Activated CD4-positive, alpha-beta T cell treated with anti-CD3 and anti-CD28 coated beads, Interleukin-2, amount 50 U/mL, for 1 hour (primary cell): ENCODE data around the gene F2RL2.
"Not testable (repeated sequence)": the region's sequence is repeated elsewhere in the genome, so short reads cannot be mapped to it uniquely, and the experiment has no call there.

Experiments used
- DNase-seq: peaks from one replicate; pipeline ENCODE4 v3.0.0-alpha.2; 2020

F2RL2 gene

GRCh38 chr5:76620166-76620565 is 3.0 kb downstream of the F2RL2 start:
- DNase-seq = no peak

- no peak for DNase-seq
These were observed 5.5 kb downstream of the F2RL2 start for GRCh38 chr5:76617675-76618074.

DNA sequence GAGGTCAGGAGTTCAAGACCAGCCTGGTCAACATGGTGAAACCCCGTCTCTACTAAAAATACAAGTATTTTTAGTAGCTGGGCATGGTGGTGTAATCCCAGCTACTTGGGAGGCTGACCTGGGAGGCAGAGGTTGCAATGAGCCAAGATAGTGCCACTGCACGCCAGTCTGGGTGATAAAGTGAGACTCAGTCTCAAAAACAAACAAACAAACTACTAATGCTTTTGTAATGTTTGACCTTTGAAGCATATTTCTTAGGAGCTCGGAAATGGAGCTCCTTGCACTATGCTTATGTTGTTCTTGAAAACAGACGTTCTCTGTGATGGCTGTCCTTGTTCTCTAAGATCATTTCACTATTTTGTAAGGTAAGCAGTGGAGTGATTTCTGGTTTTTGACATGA is 6.0 kb downstream of the F2RL2 start:
- no peak for DNase-seq

DNA sequence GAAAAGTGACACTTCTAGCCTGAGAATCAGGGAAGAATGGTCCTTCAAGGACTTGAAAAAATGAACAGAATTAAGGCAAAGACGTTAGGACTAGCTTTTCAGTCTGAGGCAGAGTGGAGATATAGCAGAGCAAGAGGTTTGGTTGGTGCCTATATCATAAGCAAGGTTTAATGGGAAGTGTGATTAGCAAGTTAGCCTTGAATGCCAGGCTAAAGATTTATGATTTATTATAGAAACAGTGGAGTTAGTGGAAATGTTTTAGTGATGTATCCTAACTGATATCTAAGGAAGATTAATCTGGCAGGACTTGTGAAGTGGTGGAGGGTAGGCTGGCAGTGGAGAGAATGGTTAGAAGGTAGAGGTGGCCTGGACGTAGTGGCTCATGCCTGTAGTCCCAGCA is 7.0 kb downstream of the F2RL2 start:
- no peak for DNase-seq

DNA sequence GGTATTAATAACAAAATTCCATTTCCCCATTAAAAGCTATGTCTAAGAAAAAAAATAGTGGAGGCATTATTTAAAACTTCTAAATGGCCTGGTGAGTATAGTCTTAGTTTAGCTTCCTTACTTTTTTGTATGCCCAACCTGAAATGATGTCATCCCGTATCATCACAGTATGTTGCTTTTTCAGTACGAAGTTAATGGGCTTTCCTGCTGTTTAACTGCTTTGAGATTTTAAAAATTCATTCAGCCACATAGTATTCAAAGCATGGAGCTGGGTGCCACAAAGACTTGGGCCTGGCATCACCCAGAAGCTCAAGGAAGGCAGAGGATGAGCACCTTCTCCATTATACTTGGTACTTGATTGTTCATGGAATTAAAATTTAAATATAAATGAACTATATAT is 7.4 kb downstream of the F2RL2 start:
- DNase-seq = no peak

- DNase-seq = no peak
These were observed 10.3 kb downstream of the F2RL2 start for GRCh38 chr5:76612942-76613341.

- DNase-seq = no peak
These were observed 13.0 kb downstream of the F2RL2 start for GRCh38 chr5:76610196-76610595.

DNA sequence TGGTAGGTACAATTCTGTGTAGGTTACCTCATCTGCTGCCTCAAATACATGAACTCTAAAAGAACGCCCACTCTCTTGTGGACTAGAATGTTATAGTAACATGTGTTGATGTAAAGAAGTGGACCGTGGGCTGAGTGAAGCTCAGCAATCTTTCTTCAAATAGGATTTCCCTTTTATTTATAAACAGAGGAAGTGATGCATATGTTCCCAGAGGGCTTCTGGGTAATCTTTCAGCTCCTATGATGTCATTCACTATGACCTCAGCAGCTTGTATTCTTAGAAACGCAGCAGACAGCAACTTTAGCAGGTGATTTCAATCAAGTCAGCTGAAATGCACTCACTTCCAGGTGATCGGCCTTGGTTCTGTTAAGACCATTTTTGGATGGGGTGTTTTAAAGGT is 14.4 kb downstream of the F2RL2 start:
- no peak for DNase-seq

DNA sequence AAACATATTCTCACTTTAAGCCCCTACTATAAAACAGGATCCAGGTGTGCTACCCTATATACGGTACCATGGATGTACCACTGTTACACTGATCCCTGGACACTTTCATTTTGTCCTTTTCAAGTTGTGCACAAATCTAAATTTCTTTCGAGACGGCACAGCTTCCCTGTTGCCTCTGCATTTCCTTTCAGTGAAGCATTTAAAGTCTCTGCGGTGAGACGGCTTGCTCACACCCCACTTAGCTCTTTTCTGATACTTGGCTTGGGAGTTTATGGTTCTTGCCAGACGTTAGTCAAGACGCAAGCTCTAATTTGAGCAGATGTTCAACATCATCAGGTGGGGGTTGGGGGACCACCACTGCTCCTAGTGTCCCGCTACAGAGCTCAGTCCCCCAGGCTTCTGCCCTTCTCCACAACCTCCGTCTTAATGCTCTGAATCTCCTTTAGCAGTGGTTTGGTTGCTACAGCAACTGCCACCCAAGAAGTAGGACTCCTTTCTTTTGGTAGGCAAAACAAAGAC is 15.8 kb downstream of the F2RL2 start:
- DNase-seq = no peak

- no peak for DNase-seq
These were observed 16.5 kb downstream of the F2RL2 start for GRCh38 chr5:76606701-76607100.

- no peak for DNase-seq
These were observed 18.4 kb downstream of the F2RL2 start for GRCh38 chr5:76604838-76605237.

DNA sequence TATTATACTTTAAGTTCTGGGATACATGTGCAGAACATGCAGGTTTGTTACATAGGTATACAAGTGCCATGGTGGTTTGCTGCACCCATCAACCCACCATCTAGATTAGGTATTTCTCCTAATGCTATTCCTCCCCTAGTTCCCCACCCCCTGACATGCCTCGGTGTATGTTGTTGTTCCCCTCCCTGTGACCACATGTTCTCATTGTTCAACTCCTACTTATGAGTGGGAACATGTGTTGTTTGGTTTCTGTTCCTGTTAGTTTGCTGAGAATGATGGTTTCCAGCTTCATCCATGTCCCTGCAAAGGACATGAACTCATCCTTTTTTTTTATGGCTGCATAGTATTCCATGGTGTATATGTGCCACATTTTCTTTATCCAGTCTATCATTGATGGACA is 19.2 kb downstream of the F2RL2 start:
- not testable (repeated sequence) for DNase-seq

DNA sequence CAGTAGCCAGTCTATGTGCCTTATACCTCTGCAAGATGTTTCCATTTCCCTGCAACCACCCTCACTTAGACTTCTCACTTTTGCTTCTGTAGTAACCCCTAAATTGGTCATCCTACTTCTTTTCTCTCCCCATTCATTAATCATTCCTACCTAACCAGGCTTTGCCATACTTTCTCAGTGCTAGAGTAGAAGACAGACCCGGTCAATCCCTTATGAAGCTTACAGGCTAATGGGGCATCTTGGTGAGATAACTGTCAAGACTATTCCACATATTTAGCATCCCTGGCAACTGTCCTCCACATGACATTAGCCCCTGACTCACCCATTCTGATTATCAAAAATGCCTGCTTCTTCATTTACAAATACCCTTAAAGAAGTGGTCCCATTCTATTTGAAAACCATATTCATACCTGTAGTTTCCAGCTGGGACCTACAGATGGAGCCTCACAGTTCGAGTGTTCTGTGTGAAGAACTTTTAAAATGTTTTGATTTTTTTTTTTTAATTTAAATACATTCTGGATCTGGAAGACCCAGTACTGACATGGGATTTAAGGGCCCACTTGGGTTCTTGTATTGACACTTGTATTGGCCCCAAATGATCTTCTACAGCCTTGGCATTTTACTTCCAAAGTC is 21.0 kb downstream of the F2RL2 start:
- DNase-seq = no peak

- no peak for DNase-seq
These were observed 21.7 kb downstream of the F2RL2 start for GRCh38 chr5:76601470-76601869.

DNA sequence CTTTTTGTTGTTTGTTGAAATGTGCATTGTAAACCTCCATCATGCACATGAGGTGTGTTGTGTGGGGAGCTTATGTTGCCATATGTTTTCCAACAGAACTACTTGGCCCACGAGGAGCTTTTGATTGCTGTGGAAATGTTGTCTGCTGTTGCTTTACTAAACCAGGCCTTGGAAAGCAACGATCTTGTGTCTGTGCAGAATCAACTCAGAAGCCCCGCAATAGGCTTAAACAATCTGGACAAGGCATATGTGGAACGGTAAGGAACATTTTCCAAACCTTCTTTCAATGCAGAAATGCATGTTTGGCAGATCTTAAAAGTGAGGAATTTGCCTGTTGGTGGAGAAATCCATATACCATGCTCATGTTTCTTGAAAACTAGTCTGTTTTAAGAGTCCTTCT is 22.5 kb downstream of the F2RL2 start:
- DNase-seq = no peak

- DNase-seq = no peak
These were observed 24.7 kb downstream of the F2RL2 start for GRCh38 chr5:76598531-76598930.

DNA sequence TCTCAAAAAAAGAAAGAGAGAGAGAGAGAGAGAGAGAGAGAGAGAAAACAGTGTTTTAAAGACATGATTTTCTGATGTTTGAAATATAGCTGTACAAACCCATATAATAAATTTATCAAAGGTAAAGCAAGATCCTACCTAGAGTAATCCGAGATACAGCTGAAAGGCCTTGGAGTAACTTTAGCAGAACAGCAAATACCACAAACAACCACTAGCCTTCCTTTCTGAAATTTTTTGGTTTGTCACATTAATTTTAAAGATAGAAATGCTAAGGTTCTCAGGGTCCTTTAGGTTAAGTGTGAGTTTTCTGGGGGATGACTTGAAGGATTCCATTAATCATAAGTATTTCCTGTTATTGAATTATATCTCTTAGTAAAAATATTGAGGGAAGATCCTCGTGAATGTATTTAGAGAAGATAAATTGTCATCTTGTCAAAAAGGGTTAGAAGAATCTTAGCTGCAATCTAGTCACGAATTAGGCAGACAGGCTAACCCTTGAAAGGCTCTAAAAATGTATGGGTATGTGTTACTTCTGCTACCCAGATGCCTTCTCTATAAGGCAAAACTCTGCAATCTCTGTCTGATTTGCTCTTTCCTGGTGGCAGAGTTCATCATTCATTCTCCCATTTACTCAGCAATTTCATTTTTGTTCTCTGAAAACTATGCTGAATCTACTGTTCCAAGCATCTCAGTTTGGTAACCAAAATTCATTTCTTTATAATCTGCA is 27.3 kb downstream of the F2RL2 start:
- no peak for DNase-seq

- no peak for DNase-seq
These were observed 29.1 kb downstream of the F2RL2 start for GRCh38 chr5:76594107-76594506.

DNA sequence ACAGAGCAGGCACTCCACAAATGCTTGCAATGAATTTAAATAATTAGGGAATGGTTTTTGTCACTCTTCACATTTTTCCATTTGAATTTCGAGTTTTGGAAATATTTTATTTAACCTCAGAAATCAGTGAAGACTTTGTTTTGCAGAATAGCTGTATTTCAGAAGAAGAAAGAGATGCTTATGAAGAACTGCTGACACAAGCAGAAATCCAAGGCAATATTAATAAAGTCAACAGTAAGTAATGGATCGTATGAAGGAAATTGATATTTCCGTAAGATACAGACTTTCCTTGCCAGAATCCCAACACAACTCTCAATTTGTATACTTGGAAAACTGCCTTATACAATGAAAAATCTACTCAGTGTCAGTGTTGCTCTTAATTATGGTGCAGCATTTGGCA is 30.5 kb downstream of the F2RL2 start:
- no peak for DNase-seq

- no peak for DNase-seq
These were observed 31.8 kb downstream of the F2RL2 start for GRCh38 chr5:76591366-76591765.

GRCh38 chr5:76590027-76590426 is 33.2 kb downstream of the F2RL2 start:
- DNase-seq = no peak

GRCh38 chr5:76586531-76586930 is 36.7 kb downstream of the F2RL2 start:
- DNase-seq = no peak

- no peak for DNase-seq
These were observed 37.4 kb downstream of the F2RL2 start for GRCh38 chr5:76585783-76586217.

- no peak for DNase-seq
These were observed 39.8 kb downstream of the F2RL2 start for GRCh38 chr5:76583163-76584047.
